SK-N-SH (cell line): ENCODE data around the gene LRMDA. TPM values are rescaled to one million over a fixed set of nuclear protein-coding genes. Genes with fewer than 3 reads are reported as not detected.

Source experiments
- CTCF ChIA-PET: fragments of 300-600, 350-600 bp; formaldehyde crosslinking; extraction: SDS; loops from one replicate; lab custom pipeline; 2021; lab: Yijun Ruan, JAX
- POLR2A ChIA-PET: fragments of 350-600 bp; sonication (Branson Sonifier 250); formaldehyde crosslinking; extraction: SDS; loops from one replicate; lab custom pipeline; 2020; ENCODE audit warnings: antibody characterized with exemption, inconsistent platforms; lab: Yijun Ruan, JAX
- DNase-seq: peaks from one replicate; pipeline ENCODE4 v3.0.0; 2012
- H2AFZ ChIP-seq: fragments of 200-600 bp; sonication (generic); 2 replicates; pipeline ENCODE4 v1.8.1; 2016; ENCODE audit warnings: antibody characterized with exemption, mild to moderate bottlenecking, low read depth
- H3F3A ChIP-seq: fragments of 200-600 bp; sonication (generic); replicated peaks from 2 replicates; pipeline ENCODE3; 2016; ENCODE audit warnings: antibody characterized with exemption, mild to moderate bottlenecking; ENCODE audit not compliant: insufficient read depth
- H3K27ac ChIP-seq, 2 experiments: fragments of 200-500 bp in 1 of 2; fragments of 200-600 bp in 1 of 2; sonication (Bioruptor generic) in 1 of 2; sonication (generic), shearing (Covaris generic) in 1 of 2; 2 replicates each; pipeline versions ENCODE4 v1.5.1 to v1.6.1; 2014 to 2016; ENCODE audit warnings: low read depth in 2 of 2, inconsistent platforms in 1 of 2, low read length in 1 of 2, mild to moderate bottlenecking in 1 of 2, mixed read lengths in 1 of 2
- H3K27me3 ChIP-seq: fragments of 200-600 bp; sonication (generic), shearing (Covaris generic); 2 replicates; pipeline ENCODE4 v1.6.1; 2016; ENCODE audit warnings: mixed run types; ENCODE audit not compliant: insufficient read depth
- H3K36me3 ChIP-seq, 2 experiments: fragments of 200-500 bp in 1 of 2; fragments of 200-600 bp in 1 of 2; sonication (Bioruptor generic) in 1 of 2; sonication (generic) in 1 of 2; replicated peaks in 1 of 2; 2 replicates each; pipeline versions ENCODE3 to v1.5.1; 2014 to 2016; ENCODE audit warnings: low read length in 1 of 2, mild to moderate bottlenecking in 1 of 2; ENCODE audit not compliant: insufficient read depth in 2 of 2, control insufficient read depth in 1 of 2
- H3K4me1 ChIP-seq, 2 experiments: fragments of 200-500 bp in 1 of 2; fragments of 200-600 bp in 1 of 2; sonication (Bioruptor generic) in 1 of 2; sonication (generic), shearing (Covaris generic) in 1 of 2; 2 replicates each; pipeline versions ENCODE4 v1.5.1 to v1.6.1; 2014 to 2016; ENCODE audit warnings: low read depth in 1 of 2, low read length in 1 of 2, mixed run types in 1 of 2; ENCODE audit not compliant: insufficient read depth in 2 of 2, control insufficient read depth in 1 of 2
- H3K4me2 ChIP-seq: fragments of 200-600 bp; sonication (generic), shearing (Covaris generic); 2 replicates; pipeline ENCODE4 v1.6.1; 2017; ENCODE audit warnings: mixed run types
- H3K4me3 ChIP-seq, 2 experiments: fragments of 200-500 bp in 1 of 2; fragments of 200-600 bp in 1 of 2; sonication (Bioruptor generic) in 1 of 2; sonication (generic), shearing (Covaris generic) in 1 of 2; 2 replicates each; pipeline versions ENCODE4 v1.5.1 to v1.8.1; 2014 to 2016; ENCODE audit warnings: low read depth in 2 of 2, inconsistent platforms in 1 of 2, low read length in 1 of 2, mild to moderate bottlenecking in 1 of 2, mixed read lengths in 1 of 2, moderate library complexity in 1 of 2
- H3K79me2 ChIP-seq: fragments of 200-600 bp; sonication (generic); 2 replicates; pipeline ENCODE4 v1.8.1; 2017; ENCODE audit warnings: mild to moderate bottlenecking; ENCODE audit not compliant: insufficient read depth
- H3K9ac ChIP-seq: fragments of 200-600 bp; sonication (generic); 2 replicates; pipeline ENCODE4 v1.6.1; 2017; ENCODE audit warnings: mixed run types
- H3K9me2 ChIP-seq: fragments of 200-600 bp; sonication (generic); 2 replicates; pipeline ENCODE4 v1.6.1; 2017; ENCODE audit warnings: mixed run types
- H3K9me3 ChIP-seq: fragments of 200-600 bp; sonication (generic); 2 replicates; pipeline ENCODE4 v1.6.1; 2017; ENCODE audit warnings: mixed run types, mild to moderate bottlenecking, moderate library complexity
- H4K20me1 ChIP-seq: fragments of 200-600 bp; sonication (generic); 2 replicates; pipeline ENCODE4 v1.6.1; 2017; ENCODE audit warnings: mild to moderate bottlenecking, mixed run types; ENCODE audit not compliant: insufficient read depth
- EP300 ChIP-seq, 2 experiments: IDR thresholded peaks; 2 replicates each; pipeline versions ENCODE4 v1.4.0 to v1.6.1; 2012; ENCODE audit warnings: borderline replicate concordance in 1 of 2, low read depth in 1 of 2, low read length in 1 of 2
- FOSL2 ChIP-seq: IDR thresholded peaks from 2 replicates; pipeline ENCODE4 v1.4.0; 2012; ENCODE audit warnings: low read depth, mild to moderate bottlenecking, moderate library complexity, borderline replicate concordance
- FOXM1 ChIP-seq: IDR thresholded peaks from 2 replicates; pipeline ENCODE4 v1.4.0; 2012; ENCODE audit warnings: low read depth, mild to moderate bottlenecking
- GABPA ChIP-seq: IDR thresholded peaks from 2 replicates; pipeline ENCODE4 v1.4.0; 2012; ENCODE audit warnings: low read depth, mild to moderate bottlenecking
- JUND ChIP-seq: IDR thresholded peaks from 2 replicates; pipeline ENCODE4 v1.4.0; 2012
- MEF2A ChIP-seq: IDR thresholded peaks from 2 replicates; pipeline ENCODE4 v1.4.0; 2012; ENCODE audit warnings: low read depth, borderline replicate concordance
- NFIC ChIP-seq: IDR thresholded peaks from 2 replicates; pipeline ENCODE4 v1.4.0; 2012; ENCODE audit warnings: borderline replicate concordance
- POLR2AphosphoS5 ChIP-seq: IDR thresholded peaks from 2 replicates; pipeline ENCODE4 v1.6.1; 2012; ENCODE audit warnings: low read depth, low read length
- RCOR1 ChIP-seq: fragments of 150-350 bp; IDR thresholded peaks from 2 replicates; pipeline ENCODE4 v1.6.1; 2017; ENCODE audit warnings: antibody characterized with exemption, low read length
- RFX5 ChIP-seq: IDR thresholded peaks from 2 replicates; pipeline ENCODE4 v1.6.1; 2012; ENCODE audit warnings: mild to moderate bottlenecking, improper control_type of control experiment, low read length
- RXRA ChIP-seq: IDR thresholded peaks from 2 replicates; pipeline ENCODE4 v1.4.0; 2012; ENCODE audit warnings: low read depth, mild to moderate bottlenecking, borderline replicate concordance
- SIN3A ChIP-seq: IDR thresholded peaks from 2 replicates; pipeline ENCODE4 v1.6.1; 2012; ENCODE audit warnings: low read depth, mild to moderate bottlenecking, low read length, moderate library complexity, borderline replicate concordance
- SMC3 ChIP-seq: IDR thresholded peaks from 2 replicates; pipeline ENCODE4 v1.6.1; 2012; ENCODE audit warnings: low read depth, low read length, improper control_type of control experiment
- TAF1 ChIP-seq: IDR thresholded peaks from 2 replicates; pipeline ENCODE4 v1.6.1; 2012; ENCODE audit warnings: low read depth, mild to moderate bottlenecking, low read length, moderate library complexity, borderline replicate concordance
- TCF12 ChIP-seq: IDR thresholded peaks from 2 replicates; pipeline ENCODE4 v1.4.0; 2012
- TEAD4 ChIP-seq: IDR thresholded peaks from 2 replicates; pipeline ENCODE4 v1.4.0; 2012; ENCODE audit warnings: mild to moderate bottlenecking, borderline replicate concordance; ENCODE audit not compliant: insufficient read depth
- YY1 ChIP-seq: IDR thresholded peaks from 2 replicates; pipeline ENCODE4 v1.4.0; 2012; ENCODE audit warnings: low read depth, mild to moderate bottlenecking
- WGBS: methylation state at CpG from one replicate; pipeline ENCODE4 v1.1.6; 2017; ENCODE audit warnings: low lambda C conversion rate; 5-methylcytosine and 5-hydroxymethylcytosine counted together
- polyA plus RNA-seq, 3 experiments: library from polyadenylated mRNA; depleted of rRNA; stranded (reverse); fragments of >200 nt; gene quantifications; 2 replicates each; pipeline ENCODE4 v1.2.3, GENCODE V29; 2012
- TF ChIP-seq, protein P1 (sequence below): fragments of 150-350 bp; IDR thresholded peaks from 2 replicates; pipeline ENCODE4 v1.6.1; 2016; ENCODE audit warnings: mild to moderate bottlenecking, low read depth, low read length
- TF ChIP-seq, protein P2 (sequence below): fragments of 200-600 bp; sonication (generic); IDR thresholded peaks from 2 replicates; pipeline ENCODE4 v1.6.1; 2017; ENCODE audit warnings: antibody characterized with exemption, mild to moderate bottlenecking, moderate library complexity
- TF ChIP-seq, protein P3 (sequence below): IDR thresholded peaks from 2 replicates; pipeline ENCODE4 v1.4.0; 2012; ENCODE audit warnings: low read depth, borderline replicate concordance
- TF ChIP-seq, protein P4 (sequence below): IDR thresholded peaks from 2 replicates; pipeline ENCODE4 v1.4.0; 2012; ENCODE audit warnings: low read depth
- TF ChIP-seq, protein P5 (sequence below): fragments of 150-350 bp; IDR thresholded peaks from 2 replicates; pipeline ENCODE4 v1.6.1; 2017; ENCODE audit warnings: antibody characterized with exemption, low read length, low read depth, borderline replicate concordance
- TF ChIP-seq, protein P6 (sequence below): IDR thresholded peaks from 2 replicates; pipeline ENCODE4; 2012

The LRMDA gene
- polyA plus RNA-seq, 1 of the 3 experiments (the other 2 are of a cell fraction), result 0.95 TPM

DNA sequence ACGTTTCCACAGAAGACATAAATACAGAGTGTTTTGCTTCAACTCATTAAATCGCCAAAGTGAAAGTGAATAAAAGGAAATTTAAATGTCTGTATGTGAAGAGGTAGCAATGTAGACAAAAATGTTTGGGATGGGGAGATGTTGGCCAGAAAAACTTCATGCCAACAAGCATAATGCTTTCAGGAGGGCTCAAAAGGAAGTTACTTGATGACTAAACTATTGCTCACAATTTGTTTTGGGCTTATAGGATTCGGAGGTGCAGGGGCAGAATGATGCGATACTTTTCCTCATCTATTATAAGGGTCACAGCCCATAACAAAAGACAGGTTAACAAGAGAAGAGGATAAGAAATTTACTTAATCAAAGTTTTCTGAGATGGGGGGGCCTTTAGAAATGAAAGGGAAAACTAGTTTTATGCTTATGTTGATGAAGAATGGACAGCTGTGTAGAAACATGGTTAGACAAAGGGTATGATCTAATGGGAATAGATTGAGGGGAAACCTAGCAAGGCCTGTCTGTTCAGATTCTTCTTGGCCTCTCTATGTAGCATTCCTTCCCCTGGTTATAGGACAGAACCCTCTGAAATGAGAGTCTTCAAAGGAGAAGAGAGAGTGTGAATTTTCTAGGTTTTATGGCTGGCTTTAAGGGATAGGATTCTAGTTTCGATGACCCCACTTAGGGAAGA is 898.6 kb downstream of the LRMDA start:
- H3K9me3 ChIP-seq, result no peaks in the 10 kb centered on the region
- no peak for DNase-seq
- no peaks in the 10 kb centered on the region for H3K36me3 ChIP-seq
- H3K9me2 ChIP-seq, result no peaks in the 10 kb centered on the region
- no peaks in the 10 kb centered on the region for H3K27me3 ChIP-seq
- no peaks in the 10 kb centered on the region for H3K79me2 ChIP-seq
- no peaks in the 10 kb centered on the region for H4K20me1 ChIP-seq
- peaks cover 16% of the 10 kb centered on the region for H3F3A ChIP-seq
- peak overlapping the region; percentile 28; the same call in 1 of the 2 replicates for H3K9ac ChIP-seq
- H3K4me1 ChIP-seq, result peaks cover 0 to 12% of the 10 kb centered on the region in 2 experiments; a peak in 2 of 4 replicates
- TF ChIP-seq RCOR1 (no peak), SIN3A (no peak), TEAD4 (peak; percentile 60; the same call in 1 of the 2 replicates), RFX5 (no peak), YY1 (no peak), TAF1 (no peak), TCF12 (peak; percentile 85), JUND (peak; percentile 72), FOSL2 (peak; percentile 88), GABPA (peak; percentile 19; the same call in 1 of the 2 replicates), NFIC (peak; percentile 86), EP300 (IDR thresholded peaks at IDR 0.05; ENCODE audit: borderline replicate concordance in 1 of 2, low read depth in 1 of 2, low read length in 1 of 2) (peak in 1 of 2 experiments; percentile 83; a peak in 2 of 4 replicates), RXRA (peak; percentile 70), MEF2A (0 out of 2 replicates have a peak, but pooled peaks have one; percentile 23), FOXM1 (peak; percentile 79), POLR2AphosphoS5 (peak; percentile 51; the same call in 1 of the 2 replicates), SMC3 (no peak)
- TF ChIP-seq, protein P1, sequence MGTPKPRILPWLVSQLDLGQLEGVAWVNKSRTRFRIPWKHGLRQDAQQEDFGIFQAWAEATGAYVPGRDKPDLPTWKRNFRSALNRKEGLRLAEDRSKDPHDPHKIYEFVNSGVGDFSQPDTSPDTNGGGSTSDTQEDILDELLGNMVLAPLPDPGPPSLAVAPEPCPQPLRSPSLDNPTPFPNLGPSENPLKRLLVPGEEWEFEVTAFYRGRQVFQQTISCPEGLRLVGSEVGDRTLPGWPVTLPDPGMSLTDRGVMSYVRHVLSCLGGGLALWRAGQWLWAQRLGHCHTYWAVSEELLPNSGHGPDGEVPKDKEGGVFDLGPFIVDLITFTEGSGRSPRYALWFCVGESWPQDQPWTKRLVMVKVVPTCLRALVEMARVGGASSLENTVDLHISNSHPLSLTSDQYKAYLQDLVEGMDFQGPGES, result no peak
- TF ChIP-seq, protein P2, sequence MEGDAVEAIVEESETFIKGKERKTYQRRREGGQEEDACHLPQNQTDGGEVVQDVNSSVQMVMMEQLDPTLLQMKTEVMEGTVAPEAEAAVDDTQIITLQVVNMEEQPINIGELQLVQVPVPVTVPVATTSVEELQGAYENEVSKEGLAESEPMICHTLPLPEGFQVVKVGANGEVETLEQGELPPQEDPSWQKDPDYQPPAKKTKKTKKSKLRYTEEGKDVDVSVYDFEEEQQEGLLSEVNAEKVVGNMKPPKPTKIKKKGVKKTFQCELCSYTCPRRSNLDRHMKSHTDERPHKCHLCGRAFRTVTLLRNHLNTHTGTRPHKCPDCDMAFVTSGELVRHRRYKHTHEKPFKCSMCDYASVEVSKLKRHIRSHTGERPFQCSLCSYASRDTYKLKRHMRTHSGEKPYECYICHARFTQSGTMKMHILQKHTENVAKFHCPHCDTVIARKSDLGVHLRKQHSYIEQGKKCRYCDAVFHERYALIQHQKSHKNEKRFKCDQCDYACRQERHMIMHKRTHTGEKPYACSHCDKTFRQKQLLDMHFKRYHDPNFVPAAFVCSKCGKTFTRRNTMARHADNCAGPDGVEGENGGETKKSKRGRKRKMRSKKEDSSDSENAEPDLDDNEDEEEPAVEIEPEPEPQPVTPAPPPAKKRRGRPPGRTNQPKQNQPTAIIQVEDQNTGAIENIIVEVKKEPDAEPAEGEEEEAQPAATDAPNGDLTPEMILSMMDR, result no peak
- TF ChIP-seq, protein P3, sequence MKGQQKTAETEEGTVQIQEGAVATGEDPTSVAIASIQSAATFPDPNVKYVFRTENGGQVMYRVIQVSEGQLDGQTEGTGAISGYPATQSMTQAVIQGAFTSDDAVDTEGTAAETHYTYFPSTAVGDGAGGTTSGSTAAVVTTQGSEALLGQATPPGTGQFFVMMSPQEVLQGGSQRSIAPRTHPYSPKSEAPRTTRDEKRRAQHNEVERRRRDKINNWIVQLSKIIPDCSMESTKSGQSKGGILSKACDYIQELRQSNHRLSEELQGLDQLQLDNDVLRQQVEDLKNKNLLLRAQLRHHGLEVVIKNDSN, result no peak
- TF ChIP-seq, protein P4, sequence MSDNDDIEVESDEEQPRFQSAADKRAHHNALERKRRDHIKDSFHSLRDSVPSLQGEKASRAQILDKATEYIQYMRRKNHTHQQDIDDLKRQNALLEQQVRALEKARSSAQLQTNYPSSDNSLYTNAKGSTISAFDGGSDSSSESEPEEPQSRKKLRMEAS, result peak; percentile 51; the same call in 1 of the 2 replicates
- TF ChIP-seq, protein P5, sequence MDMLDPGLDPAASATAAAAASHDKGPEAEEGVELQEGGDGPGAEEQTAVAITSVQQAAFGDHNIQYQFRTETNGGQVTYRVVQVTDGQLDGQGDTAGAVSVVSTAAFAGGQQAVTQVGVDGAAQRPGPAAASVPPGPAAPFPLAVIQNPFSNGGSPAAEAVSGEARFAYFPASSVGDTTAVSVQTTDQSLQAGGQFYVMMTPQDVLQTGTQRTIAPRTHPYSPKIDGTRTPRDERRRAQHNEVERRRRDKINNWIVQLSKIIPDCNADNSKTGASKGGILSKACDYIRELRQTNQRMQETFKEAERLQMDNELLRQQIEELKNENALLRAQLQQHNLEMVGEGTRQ, result no peak
- TF ChIP-seq, protein P6, sequence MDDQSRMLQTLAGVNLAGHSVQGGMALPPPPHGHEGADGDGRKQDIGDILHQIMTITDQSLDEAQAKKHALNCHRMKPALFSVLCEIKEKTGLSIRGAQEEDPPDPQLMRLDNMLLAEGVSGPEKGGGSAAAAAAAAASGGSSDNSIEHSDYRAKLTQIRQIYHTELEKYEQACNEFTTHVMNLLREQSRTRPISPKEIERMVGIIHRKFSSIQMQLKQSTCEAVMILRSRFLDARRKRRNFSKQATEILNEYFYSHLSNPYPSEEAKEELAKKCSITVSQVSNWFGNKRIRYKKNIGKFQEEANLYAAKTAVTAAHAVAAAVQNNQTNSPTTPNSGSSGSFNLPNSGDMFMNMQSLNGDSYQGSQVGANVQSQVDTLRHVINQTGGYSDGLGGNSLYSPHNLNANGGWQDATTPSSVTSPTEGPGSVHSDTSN, result peak; percentile 69
- peak overlapping the region; percentile 79 to 80; a peak in 3 of 4 replicates for H3K27ac ChIP-seq
- H2AFZ ChIP-seq, result peak overlapping the region; percentile 67
- 28% methylated on average over 5 of the region's 5 CpGs for WGBS
- CTCF ChIA-PET, result interaction anchor here (0.9 kb wide), 1 partner anchor 75 kb away, joined by 4 read pairs; no protein-coding TSS in a partner anchor
- no peak overlapping the region for H3K4me3 ChIP-seq
- POLR2A ChIA-PET, result no interaction called here
- peak overlapping the region; percentile 40 for H3K4me2 ChIP-seq
